ENCODE results near the gene RPL18.

The RPL18 gene

DNA sequence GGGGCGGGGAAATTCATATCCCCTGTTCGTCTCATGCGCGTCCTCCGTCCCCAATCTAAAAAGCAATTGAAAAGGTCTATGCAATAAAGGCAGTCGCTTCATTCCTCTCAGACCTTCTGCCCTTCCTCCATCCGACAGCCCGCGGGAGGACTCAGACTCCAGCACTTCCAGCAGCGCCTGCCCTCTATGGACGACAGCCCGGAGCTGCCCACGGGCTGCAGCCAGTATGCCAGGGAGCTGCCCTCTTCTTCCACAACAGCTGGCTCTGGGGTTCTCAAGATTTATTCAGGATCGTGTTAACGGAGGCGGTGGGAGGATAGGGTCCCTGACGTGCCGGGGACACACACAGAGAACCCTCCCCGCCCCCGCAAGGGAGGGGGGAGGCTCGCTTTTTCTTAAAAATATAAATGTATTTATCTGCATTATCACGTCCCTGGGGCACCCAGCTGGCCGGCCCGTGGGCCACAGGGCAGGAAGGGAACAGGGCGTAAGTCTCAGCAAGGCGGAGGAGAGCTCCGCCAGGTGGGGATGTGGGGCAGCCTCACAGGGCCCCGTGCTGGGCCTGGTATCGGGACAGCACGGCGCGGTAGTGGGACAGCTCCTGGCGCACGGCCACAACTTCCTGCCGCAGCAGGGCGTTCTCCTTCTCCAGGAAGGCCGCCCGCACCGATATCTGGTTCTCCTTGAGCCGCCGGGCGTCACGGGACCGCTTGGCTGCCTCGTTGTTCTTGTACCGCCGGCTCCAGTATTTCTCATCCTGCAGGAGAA is 11.5 kb upstream of the RPL18 start:
- no peak for DNase-seq (ENCODE audit: low spot score)

DNA sequence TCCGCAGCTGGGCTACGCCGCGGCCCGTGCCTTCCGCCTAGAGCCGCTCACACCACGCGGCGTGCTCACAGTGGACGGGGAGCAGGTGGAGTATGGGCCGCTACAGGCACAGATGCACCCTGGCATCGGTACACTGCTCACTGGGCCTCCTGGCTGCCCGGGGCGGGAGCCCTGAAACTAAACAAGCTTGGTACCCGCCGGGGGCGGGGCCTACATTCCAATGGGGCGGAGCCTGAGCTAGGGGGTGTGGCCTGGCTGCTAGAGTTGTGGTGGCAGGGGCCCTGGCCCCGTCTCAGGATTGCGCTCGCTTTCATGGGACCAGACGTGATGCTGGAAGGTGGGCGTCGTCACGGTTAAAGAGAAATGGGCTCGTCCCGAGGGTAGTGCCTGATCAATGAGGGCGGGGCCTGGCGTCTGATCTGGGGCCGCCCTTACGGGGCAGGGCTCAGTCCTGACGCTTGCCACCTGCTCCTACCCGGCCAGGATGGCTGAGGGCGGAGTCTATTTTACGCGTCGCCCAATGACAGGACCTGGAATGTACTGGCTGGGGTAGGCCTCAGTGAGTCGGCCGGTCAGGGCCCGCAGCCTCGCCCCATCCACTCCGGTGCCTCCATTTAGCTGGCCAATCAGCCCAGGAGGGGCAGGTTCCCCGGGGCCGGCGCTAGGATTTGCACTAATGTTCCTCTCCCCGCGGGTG is 10.8 kb upstream of the RPL18 start:
- no peak for DNase-seq (ENCODE audit: low spot score)

DNA sequence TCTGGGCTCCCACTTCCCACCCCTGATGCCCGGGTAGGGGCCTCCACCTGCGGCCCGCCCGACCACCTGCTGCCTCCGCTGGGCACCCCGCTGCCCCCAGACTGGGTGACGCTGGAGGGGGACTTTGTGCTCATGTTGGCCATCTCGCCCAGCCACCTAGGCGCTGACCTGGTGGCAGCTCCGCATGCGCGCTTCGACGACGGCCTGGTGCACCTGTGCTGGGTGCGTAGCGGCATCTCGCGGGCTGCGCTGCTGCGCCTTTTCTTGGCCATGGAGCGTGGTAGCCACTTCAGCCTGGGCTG is 10.3 kb upstream of the RPL18 start:
- no peak for DNase-seq (ENCODE audit: low spot score)

DNA sequence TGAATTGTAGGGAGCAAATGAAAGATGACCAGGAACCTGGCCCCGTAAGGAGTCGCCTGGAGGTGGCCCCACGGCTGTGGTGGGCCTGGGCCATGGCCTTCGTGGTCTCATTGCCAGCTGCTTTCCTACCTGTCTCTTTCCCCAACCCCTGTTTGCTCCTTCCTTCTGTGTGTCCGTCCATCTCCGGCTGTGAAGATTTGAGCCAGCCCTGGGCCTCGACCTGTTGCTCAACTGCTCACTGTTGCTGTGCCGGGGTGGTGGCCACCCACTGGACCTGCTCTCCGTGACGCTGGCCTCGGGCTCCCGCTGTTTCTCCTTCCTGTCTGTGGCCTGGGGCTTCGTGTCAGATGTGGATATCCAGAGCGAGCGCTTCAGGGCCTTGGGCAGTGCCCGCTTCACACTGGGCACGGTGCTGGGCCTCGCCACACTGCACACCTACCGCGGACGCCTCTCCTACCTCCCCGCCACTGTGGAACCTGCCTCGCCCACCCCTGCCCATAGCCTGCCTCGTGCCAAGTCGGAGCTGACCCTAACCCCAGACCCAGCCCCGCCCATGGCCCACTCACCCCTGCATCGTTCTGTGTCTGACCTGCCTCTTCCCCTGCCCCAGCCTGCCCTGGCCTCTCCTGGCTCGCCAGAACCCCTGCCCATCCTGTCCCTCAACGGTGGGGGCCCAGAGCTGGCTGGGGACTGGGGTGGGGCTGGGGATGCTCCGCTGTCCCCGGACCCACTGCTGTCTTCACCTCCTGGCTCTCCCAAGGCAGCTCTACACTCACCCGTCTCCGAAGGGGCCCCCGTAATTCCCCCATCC is 9.7 kb upstream of the RPL18 start:
- DNase-seq (ENCODE audit: low spot score): no peak

DNA sequence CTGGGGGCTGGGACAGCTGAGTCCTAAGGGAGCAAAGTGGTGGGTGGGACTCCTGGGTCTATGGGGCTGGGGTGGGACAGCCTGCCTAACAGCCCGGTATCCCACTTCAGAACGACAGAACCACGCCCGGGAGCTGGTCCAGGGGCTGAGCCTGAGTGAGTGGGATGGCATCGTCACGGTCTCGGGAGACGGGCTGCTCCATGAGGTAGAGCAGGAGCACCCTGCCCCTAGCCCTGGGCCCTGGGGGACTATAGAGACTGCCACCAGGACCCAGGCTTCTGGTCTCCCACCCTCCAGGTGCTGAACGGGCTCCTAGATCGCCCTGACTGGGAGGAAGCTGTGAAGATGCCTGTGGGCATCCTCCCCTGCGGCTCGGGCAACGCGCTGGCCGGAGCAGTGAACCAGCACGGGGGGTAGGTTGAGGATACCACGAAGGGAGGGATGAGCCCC is 8.9 kb upstream of the RPL18 start:
- no peak for DNase-seq (ENCODE audit: low spot score)

DNA sequence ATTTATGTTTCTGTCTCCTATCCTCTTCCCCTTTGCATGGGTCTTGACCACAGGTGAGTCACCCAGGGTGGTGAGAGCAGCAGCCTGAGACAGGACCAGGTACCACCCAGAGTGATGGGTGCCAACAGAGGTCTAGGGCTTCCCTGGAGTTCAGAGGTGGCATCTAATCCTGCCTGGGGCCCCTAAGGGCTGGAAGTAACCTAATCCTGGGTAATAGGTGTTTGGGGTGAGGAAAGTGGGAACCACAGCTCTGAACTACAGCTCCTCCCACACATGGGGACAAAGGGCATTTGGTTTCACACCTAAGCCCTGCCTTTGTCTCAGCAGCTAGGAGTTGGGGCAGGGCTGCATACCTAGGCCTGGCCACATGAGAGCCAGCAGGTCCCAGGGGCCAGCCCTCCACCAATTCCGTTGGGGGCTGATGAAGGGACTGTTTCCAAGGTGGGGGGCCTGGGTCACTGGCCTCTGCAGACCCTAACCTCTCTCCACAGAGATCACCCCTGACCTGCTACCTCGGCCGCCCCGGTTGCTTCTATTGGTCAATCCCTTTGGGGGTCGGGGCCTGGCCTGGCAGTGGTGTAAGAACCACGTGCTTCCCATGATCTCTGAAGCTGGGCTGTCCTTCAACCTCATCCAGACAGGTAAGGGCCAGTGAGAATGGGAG is 8.4 kb upstream of the RPL18 start:
- no peak for DNase-seq (ENCODE audit: low spot score)

DNA sequence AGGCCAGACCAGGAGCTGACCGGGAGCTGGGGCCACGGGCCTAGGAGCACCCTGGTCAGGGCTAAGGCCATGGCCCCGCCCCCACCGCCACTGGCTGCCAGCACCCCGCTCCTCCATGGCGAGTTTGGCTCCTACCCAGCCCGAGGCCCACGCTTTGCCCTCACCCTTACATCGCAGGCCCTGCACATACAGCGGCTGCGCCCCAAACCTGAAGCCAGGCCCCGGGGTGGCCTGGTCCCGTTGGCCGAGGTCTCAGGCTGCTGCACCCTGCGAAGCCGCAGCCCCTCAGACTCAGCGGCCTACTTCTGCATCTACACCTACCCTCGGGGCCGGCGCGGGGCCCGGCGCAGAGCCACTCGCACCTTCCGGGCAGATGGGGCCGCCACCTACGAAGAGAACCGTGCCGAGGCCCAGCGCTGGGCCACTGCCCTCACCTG is 6.9 kb upstream of the RPL18 start:
- DNase-seq (ENCODE audit: low spot score): no peak

DNA sequence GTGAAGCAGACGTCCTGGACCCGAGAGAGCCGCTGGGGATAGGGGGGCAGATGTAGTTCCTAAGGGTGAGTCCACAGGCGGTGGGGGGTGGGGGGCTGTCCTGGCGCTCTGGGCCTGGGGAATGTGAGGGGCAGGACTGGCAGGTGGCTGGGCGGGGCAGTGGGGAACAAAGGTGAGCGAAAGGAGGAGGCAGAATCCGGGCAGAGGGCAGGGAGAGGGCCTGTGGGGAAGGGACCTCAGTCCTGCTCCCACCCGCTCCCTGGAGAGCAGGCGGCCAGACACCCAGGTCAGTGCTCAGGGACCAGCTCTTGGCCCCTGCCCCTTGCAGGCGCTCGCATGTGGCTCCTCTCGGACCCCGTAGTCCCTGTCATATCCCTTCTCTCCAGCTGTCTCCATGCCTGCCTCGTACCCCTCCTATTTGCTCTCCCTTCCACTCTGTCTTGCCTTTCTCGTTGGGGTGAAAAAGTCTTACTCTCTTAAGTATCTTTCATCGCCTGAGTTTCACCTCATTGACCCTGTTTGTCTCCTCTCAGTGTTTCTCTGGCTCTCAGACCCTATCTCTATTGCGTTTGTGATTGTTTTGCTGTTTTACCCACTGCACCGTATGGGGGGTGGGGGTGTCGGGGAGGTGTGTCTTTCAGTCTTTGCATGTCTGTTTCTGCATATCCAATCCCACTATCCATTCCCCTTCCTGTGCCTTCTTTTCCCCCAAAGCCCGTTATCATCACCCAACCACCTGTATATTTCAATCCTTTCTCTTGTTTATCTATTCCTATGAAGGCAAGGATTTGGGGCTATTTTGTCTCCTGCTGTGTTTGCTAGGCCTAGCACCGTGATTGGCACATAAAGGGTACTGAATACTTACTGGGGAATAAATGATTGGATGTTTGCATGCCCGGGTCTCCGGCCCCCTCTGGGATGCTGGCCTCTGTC is 6.1 kb upstream of the RPL18 start:
- DNase-seq (ENCODE audit: low spot score): no peak

DNA sequence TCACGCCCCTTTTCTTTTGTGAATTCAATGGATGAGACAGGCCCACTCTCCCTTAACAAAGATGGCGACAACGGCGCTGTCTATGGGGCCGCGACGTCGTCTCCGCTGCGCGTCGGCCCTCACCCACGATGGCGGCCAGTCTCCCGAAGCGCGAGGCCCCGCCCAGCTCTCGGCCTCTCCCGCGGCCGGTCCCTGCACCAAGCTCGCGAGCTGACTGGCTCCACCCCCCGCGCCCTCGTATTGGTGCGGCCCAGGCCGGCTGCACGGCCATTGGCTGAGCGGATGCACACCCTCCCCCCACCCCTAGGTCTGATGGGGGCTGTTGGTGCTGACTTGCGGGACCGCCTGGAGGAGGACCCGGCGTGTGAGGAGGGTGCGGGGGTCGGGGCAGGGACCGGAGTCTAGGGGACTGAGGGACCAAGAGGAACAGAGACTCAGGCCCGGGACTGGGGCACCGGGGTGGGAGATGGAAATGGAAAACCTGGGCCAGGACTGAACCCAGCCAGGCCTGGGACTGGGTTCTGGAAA is 5.2 kb upstream of the RPL18 start:
- DNase-seq (ENCODE audit: low spot score): peak; percentile 95

DNA sequence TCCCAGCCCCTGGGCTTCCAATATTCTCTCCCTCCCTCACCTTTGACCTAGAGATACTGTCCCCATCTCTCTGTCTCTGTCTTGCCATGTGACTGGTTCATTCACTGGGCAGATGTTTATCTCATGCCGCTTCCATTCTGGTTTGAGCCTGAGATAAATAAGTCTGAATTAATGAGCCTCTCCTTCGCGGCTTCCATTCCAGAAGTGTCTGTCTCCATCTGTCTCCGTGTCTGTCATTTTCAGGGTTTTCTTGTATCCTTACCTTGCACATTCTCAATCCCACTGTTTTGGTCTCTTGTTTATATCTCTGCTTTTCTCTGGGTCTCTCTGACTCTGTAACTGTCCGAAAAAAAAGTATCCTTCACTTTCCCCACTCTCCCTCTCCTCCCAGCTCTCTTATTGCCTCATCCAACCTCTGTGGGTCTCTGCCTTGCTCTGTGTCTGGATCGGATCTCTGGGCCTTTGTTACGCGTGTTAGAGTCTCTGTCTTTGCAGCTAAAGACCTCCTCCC is 4.6 kb upstream of the RPL18 start:
- DNase-seq (ENCODE audit: low spot score): peak; percentile 72

DNA sequence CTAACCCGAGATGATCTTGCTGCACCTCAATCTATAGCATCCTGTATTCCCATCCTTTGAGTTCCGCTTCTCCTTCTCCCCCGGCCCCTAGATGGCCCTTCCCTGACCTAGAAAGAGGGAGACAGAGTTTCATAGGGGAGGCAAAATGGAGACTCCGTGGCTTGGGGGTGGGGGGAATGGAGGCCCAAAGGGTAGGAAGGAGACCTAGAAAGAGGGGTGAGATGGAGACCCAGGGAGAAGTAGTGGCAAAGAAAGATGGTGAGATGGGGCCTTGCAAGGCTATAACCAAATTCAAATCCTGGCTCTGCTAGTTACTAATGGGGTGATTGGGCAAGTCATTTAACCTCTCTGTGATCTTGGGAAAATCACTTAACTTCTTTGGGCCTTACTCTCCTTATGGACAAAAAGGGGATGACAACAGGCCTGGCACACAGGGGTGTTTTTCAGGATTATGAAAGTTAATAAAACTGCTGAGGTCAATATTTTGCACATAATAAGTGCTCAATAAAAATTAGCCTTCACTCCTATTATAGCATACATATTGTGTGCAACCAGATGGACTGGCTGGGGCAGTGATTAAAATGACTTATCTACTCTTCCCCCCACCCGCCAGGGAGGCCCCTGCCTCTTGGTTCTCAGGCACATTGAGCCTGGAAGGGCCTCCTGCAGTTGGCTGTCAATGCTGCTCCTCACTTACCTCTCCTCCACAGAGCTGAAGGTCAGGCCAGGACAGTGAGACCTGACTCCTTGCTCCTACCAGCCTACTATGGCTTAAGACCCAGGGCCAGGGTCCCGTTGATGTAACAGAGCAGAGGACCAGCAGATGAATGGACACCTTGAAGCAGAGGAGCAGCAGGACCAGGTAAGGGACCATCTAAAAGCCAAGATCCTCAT is 961 bp upstream of the RPL18 start:
- no peak for DNase-seq (ENCODE audit: low spot score)

DNA sequence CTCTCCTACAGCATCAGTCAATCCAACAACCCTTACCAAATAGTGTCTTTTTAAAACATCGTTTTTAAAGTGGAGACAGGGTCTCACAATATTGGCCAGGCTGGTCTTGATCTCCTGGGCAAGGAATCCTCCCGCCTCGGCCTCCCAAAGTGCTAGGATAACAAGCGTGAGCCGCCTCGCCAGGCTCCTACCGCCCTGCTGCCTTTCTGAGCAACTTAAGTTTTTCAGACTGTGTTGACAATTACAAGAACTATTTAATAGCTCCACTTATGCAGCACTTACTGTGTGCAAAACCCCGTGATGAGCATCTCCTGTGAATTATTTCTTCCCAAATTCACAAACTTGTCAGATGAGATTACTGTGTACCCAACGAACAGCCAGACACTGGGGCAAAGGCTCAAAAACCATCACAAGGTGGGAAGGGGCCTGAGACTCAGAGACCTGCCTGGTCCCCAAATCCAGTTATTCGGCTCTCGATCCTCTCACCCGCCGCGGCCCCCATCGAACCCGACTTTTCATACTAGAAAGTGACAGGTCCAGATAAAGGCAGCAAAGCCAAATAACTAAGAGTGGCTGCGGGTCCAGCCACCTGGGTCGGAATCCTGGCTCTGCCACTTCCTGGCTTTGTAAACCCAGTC is 581 bp downstream of the RPL18 start:
- no peak for DNase-seq (ENCODE audit: low spot score)

DNA sequence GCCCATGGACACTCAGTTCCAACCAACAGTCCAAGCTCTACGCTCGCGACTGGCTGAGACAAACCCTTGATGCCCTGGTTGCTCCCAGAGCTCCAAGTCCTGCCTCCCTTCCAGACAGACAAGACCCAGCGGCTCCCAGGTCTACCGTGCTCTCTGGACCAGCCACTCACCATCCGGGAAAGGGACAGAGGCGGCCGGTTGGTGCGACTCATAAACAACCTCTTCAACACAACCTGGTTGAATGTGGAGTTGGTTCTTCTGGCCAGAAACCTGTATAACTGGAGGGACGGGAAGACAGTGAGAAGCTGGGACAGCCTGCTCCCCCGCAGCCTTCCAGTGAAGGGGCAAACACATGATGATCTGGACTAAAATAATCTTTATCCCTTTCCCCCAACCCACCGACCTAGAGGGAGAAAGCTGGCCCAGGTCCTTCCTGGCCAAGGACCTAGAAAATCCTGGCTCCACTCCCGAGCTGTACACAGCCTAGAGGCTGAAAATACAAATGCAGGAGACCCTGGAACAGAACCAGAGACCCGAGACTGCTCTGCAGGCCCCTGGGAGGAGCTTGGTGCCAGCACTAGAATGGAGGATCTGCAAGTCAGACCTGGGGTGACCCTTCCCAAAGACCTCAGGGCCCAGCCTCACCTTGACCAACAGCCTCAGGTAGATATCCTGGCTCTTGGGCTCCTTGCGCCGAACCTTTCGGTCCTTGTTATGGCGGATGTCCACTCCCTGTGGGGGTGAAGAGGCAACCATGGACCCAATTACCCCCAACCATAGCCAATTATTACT is 1.6 kb downstream of the RPL18 start:
- DNase-seq (ENCODE audit: low spot score): no peak

DNA sequence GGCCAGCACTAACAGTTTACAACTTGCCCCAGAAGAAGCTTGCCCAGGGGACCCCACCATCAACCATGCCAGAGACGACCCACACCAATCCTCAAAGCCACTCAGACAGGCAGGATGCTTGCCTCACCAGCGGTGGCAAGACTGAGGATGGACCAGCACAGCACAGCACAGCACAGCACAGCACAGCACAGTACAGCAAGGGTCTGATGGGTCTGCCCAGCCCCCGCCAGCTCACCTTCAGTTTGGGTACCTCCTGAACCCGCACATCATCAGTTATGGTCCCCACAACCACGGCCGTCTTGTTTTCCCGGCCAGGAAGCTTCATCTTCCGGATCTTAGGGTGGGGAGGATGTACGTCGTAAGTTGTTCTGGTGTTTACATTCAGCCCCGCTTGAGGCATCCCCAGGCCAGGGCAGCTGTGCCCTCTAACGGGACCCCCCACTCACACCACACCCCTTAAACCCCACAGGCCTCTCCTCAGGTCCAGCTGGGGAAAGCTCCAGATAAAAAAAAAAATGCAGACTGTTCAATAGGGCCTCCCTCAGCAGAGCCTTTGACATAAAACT is 2.4 kb downstream of the RPL18 start:
- DNase-seq (ENCODE audit: low spot score): no peak

DNA sequence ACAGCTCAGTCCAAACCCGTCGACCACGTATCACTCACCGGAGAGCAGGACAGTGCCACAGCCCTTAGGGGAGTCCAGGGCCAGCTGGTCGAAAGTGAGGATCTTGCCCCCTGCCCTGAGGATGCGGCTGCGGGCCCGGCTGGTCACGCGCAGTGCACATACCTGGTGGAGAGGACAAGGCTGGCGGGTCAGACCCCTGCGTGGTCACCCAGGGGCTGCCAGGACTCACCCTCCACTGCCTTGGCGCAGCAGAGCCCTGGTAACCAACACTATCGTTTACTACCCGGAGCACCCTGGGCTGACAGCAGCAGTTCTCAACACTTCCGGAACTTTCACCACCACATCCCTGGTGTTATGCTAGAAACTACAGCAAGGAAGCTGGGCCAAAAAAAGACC is 2.9 kb downstream of the RPL18 start:
- DNase-seq (ENCODE audit: low spot score): no peak

DNA sequence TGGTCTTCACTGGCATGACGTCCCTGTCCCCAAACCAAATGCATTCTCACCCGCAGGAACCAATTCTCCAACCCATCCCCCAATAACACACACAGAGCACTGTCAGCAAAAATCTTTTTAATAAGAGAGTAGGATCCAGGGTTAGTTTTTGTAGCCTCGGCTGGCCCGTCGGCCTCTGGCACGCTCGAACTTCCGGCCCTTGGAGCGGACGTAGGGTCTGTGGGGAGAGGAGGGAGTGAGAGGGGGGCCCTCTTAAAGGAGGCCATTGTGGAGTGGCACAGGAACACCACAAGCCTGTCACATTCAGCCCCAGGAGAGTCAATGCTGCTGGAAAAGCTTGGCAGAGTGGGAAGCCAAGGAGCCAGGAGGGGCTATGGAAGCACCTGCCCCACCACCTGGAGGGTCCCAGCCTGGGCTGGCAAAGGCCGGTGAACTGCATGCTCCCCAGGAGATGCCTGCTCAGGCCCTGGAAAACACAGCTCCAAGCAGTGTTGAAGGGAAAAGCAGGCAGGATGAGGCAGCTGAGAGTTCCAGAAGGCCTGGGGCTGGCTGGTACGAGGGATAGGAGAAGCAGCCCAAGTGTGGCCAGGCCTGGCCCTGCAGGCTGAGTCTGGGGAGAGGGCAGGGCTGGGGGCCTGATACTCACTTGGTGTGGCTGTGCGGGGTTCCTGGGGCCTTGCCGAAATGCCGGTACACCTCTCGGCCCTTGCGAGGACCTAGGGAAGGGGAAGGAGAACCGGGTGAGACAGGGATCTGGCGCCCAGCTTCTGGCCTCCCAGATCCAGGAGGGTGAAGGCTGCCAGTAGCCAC is 3.5 kb downstream of the RPL18 start:
- no peak for DNase-seq (ENCODE audit: low spot score)
